Measurements from ENCODE around the gene EDIL3.

Gene EDIL3

GRCh38 chr5:83911367-83911919, 473.2 kb downstream of the EDIL3 start:
- no peak for DNase-seq (ENCODE audit: low read depth in 3 of 3)

GRCh38 chr5:83900306-83900705, 484.4 kb downstream of the EDIL3 start:
- DNase-seq (ENCODE audit: low read depth in 3 of 3), result no peak

DNA sequence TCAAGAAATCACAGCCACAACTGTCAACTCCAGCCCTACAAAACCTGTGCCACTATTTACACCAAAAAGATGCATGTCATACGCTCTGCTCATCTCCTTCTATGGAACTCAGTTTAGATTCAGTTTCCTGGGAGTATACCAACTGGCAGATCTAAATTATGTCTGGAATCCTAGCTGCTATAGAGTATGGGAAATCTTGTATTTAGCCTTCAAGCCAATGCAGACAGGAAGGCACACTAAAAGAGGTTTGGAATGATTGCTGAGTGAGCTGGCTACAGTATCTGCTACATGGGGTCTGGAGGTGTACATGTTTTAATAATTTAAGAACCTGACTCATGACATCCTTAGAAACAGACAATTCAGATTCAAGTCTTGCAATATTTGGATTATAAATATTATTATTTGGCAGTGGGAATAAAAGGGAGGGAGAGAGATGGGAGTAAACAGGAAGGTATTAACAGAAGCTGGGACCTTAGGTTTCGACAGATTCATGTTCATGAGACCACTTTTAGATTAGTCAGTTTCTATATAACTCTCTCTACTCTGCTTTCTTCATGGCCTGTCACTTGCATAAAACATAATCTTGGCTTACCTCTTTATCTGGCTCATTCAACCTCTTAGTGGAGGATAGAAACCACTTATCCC, 485.2 kb downstream of the EDIL3 start:
- DNase-seq (ENCODE audit: low read depth in 3 of 3), result no peak

- no peak for DNase-seq (ENCODE audit: low read depth in 3 of 3)
Measured at GRCh38 chr5:83895860-83896259, 488.8 kb downstream of the EDIL3 start.

GRCh38 chr5:83891261-83891660, 493.4 kb downstream of the EDIL3 start:
- DNase-seq (ENCODE audit: low read depth in 3 of 3), result no peak
